H4 (cell line): Measurements from ENCODE around the gene CACNA2D4. TPM values are rescaled to one million over a fixed set of nuclear protein-coding genes. Genes with fewer than 3 reads are reported as not detected.
A peak's percentile ranks its signal among the peaks of the same experiment; 100 is the strongest.

Source experiments
- DNase-seq: peaks from one replicate; pipeline ENCODE4 v3.0.0-alpha.2; 2015; ENCODE audit warnings: low spot score
- total RNA-seq: library from RNA; depleted of rRNA; stranded (reverse); fragments of >200 nt; shearing (Covaris generic); gene quantifications from 2 replicates; pipeline ENCODE4 v1.2.3, GENCODE V29; 2014

The CACNA2D4 gene
- total RNA-seq, 1 experiment from 2014 or later = not detected

DNA sequence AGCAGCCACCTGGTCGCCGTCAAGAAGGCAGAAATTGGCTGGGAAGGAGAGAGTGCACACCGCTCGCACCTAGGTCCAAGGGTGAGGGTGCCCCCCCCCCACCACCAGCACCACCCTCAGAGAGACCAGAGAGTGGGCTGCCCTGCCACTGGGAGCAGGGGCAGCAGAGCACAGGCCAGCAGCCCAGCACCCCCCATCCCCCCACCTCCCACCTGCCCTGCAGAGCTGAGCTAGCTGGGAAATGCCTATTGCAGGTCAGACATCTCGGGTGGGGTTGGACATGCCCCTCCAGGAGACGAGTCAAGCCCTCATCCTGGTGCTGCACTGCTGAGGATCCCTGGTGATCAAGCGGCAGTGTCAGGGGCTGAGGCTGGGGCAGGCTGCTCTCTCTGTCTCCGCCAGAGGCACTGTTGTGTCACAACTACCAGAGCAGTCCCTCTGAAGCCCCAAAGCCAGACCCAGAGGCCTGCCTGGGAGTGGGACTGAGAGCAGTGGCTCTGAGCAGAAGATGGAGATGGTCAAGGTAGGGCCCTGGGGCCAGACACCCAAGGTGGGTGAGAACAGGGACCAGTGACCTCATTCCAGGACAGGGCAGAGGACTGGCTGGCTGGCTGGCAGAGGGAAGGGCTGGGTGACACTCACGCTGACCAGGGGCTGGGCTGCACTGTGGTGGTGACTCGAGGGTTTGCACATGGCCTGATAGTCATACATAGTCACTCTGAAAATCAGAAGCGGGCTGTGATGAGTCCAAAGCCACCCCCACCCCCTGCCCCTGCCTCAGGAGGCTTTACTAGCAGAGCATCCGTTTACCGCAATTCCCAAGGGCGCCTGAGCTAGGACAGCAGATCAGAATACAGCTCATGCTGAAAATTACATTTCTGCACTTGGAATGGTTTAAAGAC is 117.8 kb downstream of the CACNA2D4 start:
- no peak for DNase-seq

DNA sequence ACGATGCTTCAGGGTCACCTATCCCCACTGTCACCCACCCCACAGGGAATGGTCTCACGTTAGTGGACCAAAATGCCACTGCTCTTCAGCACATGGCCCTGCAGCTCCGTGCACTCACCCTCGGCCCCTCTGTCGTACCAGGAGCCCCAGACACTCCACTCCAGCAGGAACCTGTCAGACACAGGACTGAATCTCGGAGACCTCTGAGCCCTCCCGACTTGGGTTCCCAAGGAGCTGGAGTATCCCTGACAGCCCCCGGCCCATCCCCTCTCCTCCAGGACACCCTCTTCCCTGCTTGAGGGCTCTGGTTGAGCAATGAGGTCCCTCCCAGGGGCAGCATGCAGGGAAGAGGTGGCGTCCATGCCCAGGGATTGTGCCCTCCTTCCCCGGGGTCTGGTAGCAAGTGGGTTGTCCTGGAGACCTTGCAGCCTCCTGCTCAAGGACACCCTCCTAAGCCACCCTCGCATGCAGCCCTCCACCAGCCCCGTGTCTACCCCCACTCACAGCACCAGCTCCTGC is 118.5 kb downstream of the CACNA2D4 start:
- DNase-seq = no peak

DNA sequence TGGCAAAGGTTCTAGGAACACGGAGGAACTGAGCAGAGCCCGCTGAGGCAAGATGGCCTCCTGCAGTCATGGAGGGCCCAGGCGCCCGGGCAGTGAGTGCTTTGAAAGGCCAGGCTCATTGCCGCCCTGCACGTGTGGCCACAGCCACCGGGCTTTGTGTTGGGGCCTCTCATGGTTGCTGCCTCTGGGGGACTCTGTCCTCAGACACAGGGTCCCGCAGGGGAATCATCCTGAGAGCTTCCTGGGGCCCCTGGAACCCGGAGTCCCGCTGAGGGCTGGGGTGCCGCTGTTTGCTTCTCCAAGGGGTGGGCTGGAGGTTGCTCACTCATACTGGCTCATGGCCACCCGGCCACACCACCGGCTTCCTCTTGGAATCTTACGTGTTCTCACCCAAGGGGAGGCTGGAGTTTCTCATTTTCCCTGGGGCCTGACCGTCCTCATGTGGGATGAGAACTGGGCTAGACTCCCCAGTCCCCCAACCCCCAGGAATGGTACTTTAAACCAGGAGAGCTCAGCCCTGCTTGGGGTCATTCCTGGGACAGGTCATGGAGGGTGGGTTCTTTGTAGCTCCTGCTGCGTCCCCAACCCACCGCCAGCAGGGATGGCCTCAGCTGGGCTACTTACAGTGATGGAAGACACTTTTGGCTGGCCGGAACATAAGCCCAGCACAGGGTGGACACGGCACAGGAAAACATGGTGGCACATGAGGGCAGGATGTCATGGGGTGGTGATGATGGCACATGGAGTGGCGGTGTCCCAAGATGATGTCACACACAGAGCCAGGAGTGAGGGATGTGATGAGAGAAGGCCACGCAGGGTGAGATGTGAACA is 119.2 kb downstream of the CACNA2D4 start:
- no peak for DNase-seq

DNA sequence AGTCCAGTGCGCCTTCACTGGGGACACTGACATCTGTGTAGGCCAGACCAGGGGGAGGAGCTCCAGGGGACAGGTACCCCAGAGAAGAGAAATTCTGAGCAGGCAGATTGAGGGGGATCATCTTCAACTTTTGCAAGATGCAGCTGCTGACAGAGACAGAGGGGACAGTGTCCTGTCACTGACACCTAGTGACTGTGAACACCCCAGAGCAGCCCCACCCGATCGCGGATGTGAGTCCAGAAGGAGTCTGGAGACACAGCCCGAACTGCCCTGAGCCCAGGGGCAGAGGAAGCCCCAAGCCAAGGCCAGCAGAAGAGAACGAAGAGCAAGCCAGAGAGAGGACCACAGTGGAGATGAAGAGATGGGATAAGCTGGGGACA is 119.8 kb downstream of the CACNA2D4 start:
- no peak for DNase-seq

DNA sequence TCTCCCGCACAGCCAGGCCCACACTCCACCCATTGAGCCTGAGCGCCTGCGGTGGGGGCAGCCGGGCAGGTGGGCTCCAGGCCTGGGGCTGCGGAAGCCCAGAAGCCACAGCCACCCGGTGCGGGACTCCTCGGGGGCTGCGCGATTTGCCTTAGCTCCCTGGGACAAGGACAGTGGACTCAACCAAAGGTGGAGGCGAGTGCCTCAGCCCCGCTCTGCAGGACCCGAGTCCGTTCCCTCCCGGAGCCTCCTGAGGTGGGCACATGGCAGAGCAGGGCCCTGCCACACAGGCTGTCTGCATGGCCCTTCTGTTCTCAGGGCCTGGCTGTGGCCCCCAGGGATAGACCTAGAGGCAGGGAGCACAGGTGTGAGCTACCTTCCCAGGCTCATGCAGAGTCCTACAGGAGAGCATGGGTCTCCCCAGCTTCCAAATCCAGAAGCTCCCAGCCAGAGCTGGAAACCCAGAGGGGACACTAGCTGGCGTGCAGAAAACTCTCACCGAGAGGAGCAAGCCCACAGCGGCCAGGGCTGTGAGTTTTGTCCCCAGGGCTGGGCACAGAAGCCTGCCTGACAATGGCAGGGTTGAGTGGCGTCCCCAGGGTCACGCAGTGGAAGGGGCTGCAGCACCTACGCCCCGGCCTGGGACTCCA is 120.3 kb downstream of the CACNA2D4 start:
- DNase-seq = no peak

DNA sequence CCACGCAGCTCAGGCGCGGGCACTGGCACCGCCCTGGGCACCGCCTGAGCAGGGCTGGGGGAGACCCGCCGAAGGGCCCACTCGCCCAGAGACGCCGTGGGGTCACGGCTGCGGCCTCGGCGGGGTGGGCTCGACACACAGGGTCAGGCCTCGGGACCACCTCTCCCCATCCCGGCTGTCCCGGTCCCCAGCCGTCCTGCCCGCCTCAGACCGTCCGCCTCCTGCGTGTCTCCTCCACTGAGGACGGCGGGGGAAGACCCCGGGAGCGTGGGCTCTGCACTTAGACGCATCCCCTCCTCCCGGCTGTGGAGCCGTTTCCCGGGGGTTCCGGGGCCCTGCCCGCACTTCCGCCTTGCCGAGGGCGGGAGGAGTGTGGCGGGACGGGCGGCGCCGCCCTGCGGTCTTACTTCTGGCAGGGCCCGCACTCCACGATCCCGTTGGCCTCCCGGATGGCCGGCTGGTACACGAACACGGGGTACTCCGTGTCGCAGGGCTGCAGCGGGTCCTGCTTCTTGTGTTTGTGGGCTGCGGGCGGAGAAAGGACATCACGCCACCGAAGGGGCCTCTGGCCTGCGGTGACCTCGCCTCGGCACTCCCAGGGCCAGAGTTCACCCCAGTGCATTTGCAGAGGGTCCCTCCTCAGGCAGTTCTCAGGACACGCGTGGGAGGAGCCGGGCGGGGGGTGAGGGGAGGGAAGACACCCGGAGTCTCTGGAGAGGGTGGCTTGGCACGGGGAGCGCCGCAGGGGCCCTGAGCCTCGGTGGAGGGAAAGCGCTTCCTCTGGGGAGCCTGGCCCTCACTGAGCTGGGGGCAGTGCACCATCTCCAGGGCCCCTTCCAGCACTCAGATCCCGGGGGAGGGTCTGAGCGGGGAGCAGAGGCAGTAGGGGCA is 121.2 kb downstream of the CACNA2D4 start:
- DNase-seq = no peak

DNA sequence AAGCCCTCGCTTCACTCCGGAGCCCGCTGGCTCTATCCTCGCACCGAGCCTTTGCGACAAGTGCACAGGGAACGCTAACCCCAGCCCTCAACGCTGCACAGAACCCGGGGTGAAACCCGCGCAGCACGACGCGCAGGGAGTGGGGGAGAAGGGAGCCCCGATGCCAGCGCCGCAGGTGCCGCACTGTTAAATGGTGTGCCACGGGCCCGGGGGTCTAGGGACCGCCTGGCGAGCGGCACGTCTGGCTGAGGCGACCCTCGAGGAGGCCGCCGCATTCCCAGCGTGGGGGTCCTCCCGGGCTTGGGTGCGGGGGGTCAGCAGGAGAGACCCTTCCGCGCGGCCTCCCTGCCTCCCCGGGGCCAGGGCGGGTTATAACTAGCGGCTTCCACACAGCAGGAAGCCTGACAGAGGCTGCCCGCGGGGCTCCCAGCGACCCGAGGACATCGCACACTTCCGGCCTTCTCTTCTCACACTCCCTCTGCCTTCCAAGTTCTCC is 121.9 kb downstream of the CACNA2D4 start:
- no peak for DNase-seq

DNA sequence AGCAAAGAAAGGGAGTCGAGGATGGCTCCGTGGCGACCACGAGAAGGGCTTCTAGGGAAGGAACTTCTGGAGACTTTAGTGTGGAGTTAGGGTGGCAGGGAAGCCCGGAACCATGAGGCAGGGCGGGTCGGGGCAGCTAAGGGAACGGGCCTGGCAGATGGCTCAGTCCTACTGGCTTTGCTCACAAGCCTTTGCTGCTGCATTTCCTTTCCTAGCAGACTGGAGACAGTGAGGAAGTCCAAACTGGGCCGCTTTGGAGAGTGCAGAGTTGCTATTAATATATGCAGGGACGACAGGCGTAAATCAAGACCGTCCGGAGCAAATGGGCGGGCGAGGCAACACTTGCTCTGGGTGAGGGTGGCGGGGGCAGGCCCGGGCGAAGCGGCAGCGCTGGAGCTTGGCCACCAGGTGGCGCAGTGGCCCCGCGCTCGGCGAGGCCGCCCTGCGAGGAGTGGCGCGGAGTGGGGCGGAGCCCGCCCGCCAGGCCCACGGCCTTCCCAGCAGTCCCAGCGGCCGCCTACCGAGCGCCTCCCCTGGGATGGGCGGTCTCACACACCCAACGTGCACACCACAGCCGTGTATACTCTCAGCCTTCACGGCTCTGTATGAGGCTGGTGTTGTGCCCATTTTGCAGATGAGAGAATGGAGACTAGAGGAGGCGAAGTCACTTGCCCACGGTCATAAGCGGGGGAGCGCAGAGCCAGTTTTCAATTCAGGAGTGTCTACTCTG is 122.5 kb downstream of the CACNA2D4 start:
- peak; percentile 82 for DNase-seq

DNA sequence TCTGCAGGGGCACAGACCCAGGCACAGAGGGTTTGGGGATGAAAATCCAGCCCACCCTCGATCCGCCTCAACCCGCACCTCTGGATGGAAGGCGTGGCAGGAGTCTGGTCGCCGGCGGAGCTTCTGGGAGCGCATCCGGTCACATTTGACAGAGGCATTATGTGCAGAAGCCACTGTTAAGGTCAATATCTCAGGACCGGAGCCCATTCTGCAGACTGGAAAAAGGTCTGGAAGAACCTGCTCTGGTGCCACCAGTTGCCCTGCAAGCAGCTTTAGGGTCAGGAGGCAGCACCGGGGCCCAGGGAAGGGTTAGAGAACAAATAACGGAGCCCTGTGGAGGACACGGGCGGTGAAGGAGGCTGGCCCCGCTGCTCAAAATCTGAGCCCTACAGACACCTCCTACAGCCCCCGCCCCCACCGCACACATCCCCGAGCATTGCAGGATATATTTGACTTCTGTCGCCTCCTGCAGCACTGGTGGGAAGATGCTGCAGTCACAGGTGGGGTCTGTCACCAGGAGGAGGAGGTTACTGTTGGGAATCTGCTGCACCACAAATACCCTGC is 123.1 kb downstream of the CACNA2D4 start:
- no peak for DNase-seq

DNA sequence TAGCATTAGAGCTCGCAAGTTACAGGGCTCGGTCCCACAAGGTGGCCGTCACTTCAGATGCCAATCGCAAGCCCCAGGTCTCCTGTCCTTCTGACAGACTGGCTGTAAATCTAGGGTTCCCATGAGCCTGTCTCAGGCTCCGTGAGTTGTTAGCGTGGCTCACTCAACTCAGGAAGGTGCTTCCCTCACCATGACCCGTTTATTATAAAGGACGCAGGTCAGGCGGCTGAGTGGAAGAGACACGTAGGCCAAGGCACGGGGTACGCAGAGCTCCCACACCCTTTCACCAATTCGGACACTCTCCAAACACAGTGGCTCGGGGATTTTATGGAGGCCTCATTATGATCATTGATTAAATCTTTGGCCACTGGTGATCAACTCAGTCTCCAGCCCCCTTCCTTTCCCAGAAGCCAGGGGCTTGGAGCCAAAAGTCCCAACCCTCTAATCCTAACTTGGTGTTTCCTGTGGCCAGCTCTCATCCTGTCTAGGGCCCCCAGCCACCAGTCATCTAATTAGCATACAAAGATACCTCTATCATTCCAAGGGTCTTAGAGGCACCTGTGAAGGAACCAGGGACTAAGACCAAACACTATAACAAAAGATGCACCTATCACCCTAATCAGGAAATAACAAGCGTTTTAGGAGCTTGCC is 123.9 kb downstream of the CACNA2D4 start:
- DNase-seq = no peak

DNA sequence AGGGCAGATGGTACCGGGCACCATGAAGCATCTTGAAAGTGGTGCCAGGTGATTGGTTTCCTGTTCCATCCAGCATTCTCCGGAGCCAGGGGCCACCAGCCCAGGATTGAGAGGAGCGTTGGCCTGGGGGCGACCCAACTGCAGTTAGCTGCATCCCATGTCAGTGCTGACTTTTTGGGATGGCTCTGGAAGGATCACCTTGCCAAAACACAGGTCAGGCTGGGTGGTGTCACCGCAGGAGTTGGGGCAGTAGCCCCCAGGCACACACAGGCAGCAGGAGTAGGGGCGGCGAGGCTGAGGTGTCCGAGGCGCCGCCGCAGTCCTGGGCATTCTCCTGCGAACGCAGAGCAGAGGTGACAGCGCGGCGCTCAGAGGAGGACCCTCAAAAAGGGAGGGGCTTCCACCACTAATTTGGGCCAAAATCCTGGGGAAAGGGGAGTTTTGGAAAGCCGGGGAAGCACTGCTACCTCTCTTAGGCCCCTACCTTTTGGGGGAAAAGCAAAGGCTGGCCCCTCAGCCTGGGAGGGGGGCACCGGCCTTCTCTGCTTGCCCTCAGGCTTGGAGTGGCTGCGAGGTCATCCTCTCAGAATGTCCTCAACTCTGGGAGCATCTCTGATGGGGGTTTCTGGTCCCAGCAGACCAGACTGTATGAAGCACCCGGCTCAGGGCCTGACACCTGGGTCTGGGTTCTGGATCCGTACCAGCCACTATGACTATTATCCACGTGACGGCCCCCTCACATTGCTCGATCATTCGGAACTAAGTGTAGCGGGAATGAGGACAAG is 124.8 kb downstream of the CACNA2D4 start:
- no peak for DNase-seq

DNA sequence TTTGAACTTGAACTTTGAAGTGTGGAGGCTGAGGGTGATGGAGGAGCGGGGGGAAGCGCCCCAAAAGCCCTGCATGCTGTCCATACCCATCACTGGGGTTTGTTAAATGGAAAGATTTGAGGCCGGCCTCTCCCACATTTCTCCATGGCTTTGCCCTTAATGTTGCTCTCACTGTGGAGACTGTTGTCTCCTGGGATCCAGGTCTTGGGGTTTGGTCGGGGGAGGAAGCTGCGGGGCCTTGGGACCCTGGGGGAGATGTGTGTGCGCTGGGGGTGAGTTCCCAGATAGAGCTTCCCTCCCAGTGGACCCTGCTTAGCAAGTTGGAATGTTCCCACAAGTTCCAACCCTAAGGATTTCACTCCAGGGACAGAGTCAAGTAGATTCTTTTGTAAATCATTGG is 126.0 kb downstream of the CACNA2D4 start:
- no peak for DNase-seq

DNA sequence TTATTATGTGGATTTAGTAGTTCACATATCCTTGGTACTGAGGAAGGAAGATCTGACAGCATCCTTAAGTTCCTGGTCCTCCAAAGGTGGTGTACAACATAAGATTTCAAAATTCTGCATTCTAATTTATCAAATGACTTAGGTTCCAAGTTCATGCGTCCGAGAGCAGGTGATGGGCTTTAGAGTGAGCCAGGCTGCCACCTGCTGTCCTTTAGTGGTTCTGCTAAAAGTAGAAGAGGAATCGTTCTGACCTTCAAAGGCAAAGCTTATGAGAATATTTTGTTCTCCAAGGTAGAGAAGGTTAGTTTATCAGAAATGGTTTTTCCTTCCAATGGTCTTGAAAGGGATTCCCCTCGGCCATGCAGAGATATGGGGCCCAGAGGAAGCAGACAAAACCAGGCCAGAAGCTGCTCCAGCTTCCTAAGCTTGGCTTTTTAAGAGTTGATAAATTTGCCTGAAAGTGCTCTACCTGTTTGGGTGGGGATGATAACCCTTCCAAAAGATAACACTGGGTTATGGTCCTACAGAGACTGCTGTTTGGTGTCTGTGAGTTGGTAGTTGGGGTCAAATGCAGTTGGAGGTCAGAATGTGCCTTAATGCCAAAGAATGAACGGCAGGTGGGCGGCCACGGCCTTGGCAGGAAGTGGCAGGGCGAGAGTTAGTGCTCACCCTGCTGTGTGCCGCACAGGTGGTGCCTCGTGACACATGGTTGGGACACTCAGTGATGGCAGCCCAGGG is 127.2 kb downstream of the CACNA2D4 start:
- peak; percentile 64 for DNase-seq

DNA sequence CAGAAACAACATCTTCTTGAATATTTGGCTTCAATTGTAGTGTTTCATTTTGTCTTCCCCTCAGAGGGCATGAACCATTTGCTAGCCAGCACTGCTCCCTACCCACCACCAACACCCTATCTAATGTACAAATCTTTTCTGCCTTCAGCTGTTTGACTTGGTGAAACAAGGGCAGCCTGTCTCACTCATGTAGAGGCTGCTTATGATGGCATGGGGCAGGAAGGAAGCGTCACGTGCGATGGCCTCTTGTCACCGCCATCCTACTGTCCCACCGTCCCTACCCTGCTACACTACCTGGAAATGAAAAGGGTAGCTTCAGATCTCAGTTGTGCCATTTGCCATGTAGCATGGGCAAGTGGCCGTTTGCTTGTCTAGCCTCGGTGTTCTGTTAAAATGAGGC is 128.0 kb downstream of the CACNA2D4 start:
- DNase-seq = peak; percentile 5

DNA sequence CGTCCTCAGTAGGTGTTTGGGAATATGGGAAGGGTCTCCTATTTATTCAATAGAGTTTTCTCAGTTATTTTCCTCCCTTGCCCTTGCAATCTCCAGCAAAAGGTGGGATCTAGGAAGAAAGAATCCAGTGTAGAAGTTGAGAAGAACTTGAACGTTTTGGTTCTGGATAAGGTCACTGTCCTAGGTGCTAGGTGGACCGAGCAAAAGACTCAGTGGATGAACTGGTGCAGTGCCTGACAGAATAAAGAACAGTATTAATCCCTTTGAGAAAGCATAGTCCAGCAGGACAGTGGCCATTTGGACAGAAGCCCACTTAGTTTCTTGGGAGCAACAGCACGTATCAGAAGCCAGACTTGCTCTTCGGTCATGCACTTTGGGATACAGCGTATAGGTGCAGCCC is 130.7 kb downstream of the CACNA2D4 start:
- DNase-seq = no peak

DNA sequence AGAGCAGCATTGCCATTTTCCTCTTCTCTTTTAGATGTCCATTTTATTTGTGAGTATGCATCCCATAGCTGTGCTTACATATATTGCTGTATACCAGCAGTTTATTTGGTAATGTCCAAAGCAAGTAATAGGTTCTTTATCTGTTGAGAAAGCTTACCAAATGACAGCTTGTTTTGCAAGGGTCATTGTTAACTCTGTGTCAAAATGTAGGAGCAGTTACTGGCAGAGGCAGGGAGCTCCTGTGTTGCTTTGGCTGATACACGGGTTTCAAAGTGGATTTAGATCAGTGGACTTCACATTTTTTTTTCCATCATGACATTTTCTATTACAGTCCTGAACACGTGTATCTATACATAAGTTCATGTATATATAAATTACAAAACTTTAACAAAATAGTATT is 136.2 kb downstream of the CACNA2D4 start:
- no peak for DNase-seq

DNA sequence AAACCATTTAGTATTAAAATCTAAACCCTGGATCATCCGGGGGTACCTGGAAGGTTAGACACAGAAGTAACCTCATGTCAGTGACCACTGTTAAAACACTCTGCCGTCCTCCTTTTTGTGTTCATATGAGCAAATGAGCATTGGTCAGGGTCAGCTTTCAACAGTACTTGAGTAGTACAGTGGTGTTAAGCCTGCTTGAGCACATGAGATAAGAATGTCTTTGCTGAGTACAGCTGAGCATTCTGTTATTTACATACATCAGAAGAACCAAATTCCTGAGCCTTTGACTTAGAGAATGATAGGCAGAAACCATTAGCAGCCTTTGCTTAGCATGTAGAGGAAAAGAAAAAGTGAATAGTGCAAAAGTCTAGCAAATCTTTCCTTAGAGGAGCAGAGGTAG is 136.7 kb downstream of the CACNA2D4 start:
- no peak for DNase-seq

DNA sequence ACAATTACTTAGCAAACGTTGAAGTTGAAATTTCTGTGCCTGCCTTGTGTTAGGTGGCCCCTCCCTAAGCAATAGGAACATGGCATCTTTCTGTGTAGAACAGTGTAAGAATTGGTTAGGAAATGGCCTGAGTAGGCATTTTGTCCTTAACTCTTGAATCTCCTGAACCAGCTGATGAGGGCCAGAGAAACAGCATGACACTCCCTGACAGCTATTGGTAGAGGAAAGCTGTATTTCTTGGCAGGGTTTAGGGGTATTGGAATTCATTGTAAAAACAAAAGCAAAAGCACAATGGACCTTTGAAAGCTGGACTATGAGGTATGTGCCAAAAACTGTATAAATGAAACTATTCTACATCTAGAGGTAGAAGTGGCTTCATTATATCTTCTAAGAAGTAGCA is 138.7 kb downstream of the CACNA2D4 start:
- no peak for DNase-seq
